Ovary (tissue), 10 donors: ENCODE results near the gene AGR3. TPM values are rescaled to one million over a fixed set of nuclear protein-coding genes. Genes with fewer than 3 reads are reported as not detected.

Source experiments
- DNase-seq, 5 donors: peaks; one replicate each; pipeline ENCODE4 v3.0.0-alpha.2; 2019 to 2020
- H3K27ac ChIP-seq, 2 donors: fragments of 200-600 bp; one replicate each; pipeline versions ENCODE4 v1.5.1 to v1.8.0; 2019 to 2022
- H3K27me3 ChIP-seq: fragments of 200-600 bp; one replicate; pipeline ENCODE4 v1.8.0; 2022
- H3K36me3 ChIP-seq: fragments of 200-600 bp; sonication (generic); one replicate; pipeline ENCODE4 v1.5.1; 2019
- H3K4me1 ChIP-seq: one replicate; pipeline ENCODE4 v1.8.1; 2013; ENCODE audit warnings: mild to moderate bottlenecking, moderate library complexity; ENCODE audit not compliant: insufficient read depth
- H3K4me3 ChIP-seq: fragments of 200-600 bp; sonication (generic); one replicate; pipeline ENCODE4 v1.5.1; 2017
- H3K9me3 ChIP-seq, 2 donors: fragments of 200-600 bp in 1 of 2; sonication (generic) in 1 of 2; one replicate each; pipeline versions ENCODE4 v1.5.1 to v1.8.1; 2013 to 2019; ENCODE audit warnings: mild to moderate bottlenecking in 1 of 2, moderate library complexity in 1 of 2
- EP300 ChIP-seq: sonication (generic); formaldehyde crosslinking; IDR thresholded peaks from one replicate; pipeline ENCODE4 v1.6.1; 2017; ENCODE audit warnings: antibody characterized with exemption
- POLR2A ChIP-seq: fragments of 450-650 bp; IDR thresholded peaks from one replicate; pipeline ENCODE4 v1.6.1; 2017; ENCODE audit warnings: antibody characterized with exemption, mild to moderate bottlenecking, moderate library complexity
- WGBS, 3 donors: extraction: QIAGEN DNeasy Blood & Tissue Kit in 1 of 3; methylation state at CpG; one replicate each; pipeline versions ENCODE4 v1.1.5 to v1.1.7; 2013 to 2017; 5-methylcytosine and 5-hydroxymethylcytosine counted together
- intact Hi-C, 4 donors: fragments of 100-400 bp; cut with DNase I; formaldehyde crosslinking; loops; one replicate each; pipeline versions ENCODE4 v1.11.0 to v1.15.1; 2022 to 2023
- long read RNA-seq, 3 donors: library from polyadenylated mRNA in 2 of 3; unstranded in 2 of 3; transcript quantifications; one replicate each; pipeline ENCODE4 v2.0.0 and lab custom pipeline, GENCODE V29; 2021 to 2026
- polyA plus RNA-seq, 2 donors: library from polyadenylated mRNA; stranded (reverse); fragments of 200-250 nt in 1 of 2; fragments of 350-450 nt in 1 of 2; fragmentation: Illumina TruSeq in 1 of 2; extraction: RNeasy Lipid Tissue Mini Kit (QIAGEN cat#74804) in 1 of 2; gene quantifications; one replicate each; pipeline ENCODE4 v1.2.3, GENCODE V29; 2013 to 2014
- total RNA-seq, 7 donors: library from RNA; depleted of rRNA in 2 of 7; stranded (reverse); fragments of >200 nt in 2 of 7; fragmentation: NEBNext Ultra II Directional in 3 of 7; extraction: Animal tissue kit (Norgen Biotek cat#: 25700) in 3 of 7; gene quantifications; one replicate each; pipeline versions ENCODE4 v1.1.0 to v1.2.4, GENCODE V29; 2016 to 2023
- TF ChIP-seq, protein P1 (sequence below), 3 donors: fragments of 450-650 bp in 2 of 3; fragments of 200-600 bp in 1 of 3; IDR thresholded peaks; one replicate each; pipeline versions ENCODE4 v1.5.1 to v1.8.0; 2016 to 2022; ENCODE audit warnings: antibody characterized with exemption in 3 of 3, mild to moderate bottlenecking in 1 of 3
- donor health status: DM: no; HTN: no; CAD: no; lungs with moderate emphysema.
- donor health status: DM: no; HTN: no; CAD: no.
- donor health status: Bipolar disorder and iron deficiency.
- donor health status: DM: yes; HTN: yes; CAD: no.
- donor health status: DM: no; HTN: no; CAD: no.
- donor health status: DM: yes; HTN: yes; CAD: no.

AGR3 gene
- 10 to 100 TPM in 1 of 7 donors, 1 to 10 TPM in 4, not detected in 2; 2.0 to 57.2 (median 2.5) TPM for total RNA-seq
- under 1 TPM in 1 of 2 donors, not detected in 1; 0.12 TPM for polyA plus RNA-seq
- long read RNA-seq, donor 1: 0 reads
- long read RNA-seq, donor 2, partial matches to known transcripts: 0 of 1 reads
- long read RNA-seq, donor 2, other reads (novel, unspliced or antisense): 0 of 1 reads
- long read RNA-seq, donor 3, partial matches to known transcripts: 0 of 1 reads
- long read RNA-seq, donor 3, other reads (novel, unspliced or antisense): 0 of 1 reads

GRCh38 chr7:16881844-16882243, at the start of gene AGR3:
AGR3 (minus strand) TSS chr7:16881983; CDS start chr7:16878618, 3,365 bp downstream.
- 92 to 96% (median 95%) methylated on average over 1 of the region's 1 CpG for WGBS, 3 donors
- DNase-seq: no peak
- TF ChIP-seq, protein P1, sequence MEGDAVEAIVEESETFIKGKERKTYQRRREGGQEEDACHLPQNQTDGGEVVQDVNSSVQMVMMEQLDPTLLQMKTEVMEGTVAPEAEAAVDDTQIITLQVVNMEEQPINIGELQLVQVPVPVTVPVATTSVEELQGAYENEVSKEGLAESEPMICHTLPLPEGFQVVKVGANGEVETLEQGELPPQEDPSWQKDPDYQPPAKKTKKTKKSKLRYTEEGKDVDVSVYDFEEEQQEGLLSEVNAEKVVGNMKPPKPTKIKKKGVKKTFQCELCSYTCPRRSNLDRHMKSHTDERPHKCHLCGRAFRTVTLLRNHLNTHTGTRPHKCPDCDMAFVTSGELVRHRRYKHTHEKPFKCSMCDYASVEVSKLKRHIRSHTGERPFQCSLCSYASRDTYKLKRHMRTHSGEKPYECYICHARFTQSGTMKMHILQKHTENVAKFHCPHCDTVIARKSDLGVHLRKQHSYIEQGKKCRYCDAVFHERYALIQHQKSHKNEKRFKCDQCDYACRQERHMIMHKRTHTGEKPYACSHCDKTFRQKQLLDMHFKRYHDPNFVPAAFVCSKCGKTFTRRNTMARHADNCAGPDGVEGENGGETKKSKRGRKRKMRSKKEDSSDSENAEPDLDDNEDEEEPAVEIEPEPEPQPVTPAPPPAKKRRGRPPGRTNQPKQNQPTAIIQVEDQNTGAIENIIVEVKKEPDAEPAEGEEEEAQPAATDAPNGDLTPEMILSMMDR (IDR thresholded peaks at IDR 0.05): no peak
- TF ChIP-seq EP300: no peak
- no peak for TF ChIP-seq POLR2A
- no peak within 1 kb of the TSS for H3K27ac ChIP-seq
- H3K4me3 ChIP-seq: no peak within 1 kb of the TSS
- H3K9me3 ChIP-seq: no peaks in the 10 kb centered on the region
- H3K4me1 ChIP-seq: no peaks in the 10 kb centered on the region
- H3K36me3 ChIP-seq: no peaks in the 10 kb centered on the region
- intact Hi-C loops: no loop called here
- no peaks in the 10 kb centered on the region for H3K27me3 ChIP-seq

DNA sequence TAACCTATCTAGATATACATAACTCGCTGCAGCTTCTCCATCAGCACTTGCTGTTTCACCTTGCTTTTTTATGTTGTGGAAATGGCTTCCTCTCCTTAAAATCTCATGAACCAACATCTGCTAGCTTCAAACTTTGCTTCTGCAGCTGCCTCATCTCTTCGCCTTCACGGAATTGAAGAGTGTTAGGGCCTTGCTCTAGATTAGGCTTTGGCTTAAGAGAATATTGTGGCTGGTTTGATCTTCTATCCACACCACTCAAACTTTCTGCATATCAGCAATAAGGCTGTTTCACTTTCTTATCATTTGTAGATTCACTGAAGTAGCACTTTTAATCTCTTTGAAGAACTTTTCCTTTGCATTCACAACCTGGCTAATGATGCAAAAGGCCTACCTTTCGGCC, 49.2 kb upstream of the AGR3 start:
- no peak for DNase-seq
- TF ChIP-seq EP300 (no peak), POLR2A (no peak)
- TF ChIP-seq, protein P1 (IDR thresholded peaks at IDR 0.05): no peak
- no peaks in the 10 kb centered on the region for H3K9me3 ChIP-seq
- no peaks in the 10 kb centered on the region for H3K27me3 ChIP-seq
- no peaks in the 10 kb centered on the region for H3K36me3 ChIP-seq
- 70 to 88% (median 84%) methylated on average over 4 of the region's 4 CpGs for WGBS, 3 donors
- intact Hi-C loops: no loop called here
- H3K27ac ChIP-seq: no peak overlapping the region
- no peak overlapping the region for H3K4me3 ChIP-seq
- H3K4me1 ChIP-seq: no peaks in the 10 kb centered on the region

DNA sequence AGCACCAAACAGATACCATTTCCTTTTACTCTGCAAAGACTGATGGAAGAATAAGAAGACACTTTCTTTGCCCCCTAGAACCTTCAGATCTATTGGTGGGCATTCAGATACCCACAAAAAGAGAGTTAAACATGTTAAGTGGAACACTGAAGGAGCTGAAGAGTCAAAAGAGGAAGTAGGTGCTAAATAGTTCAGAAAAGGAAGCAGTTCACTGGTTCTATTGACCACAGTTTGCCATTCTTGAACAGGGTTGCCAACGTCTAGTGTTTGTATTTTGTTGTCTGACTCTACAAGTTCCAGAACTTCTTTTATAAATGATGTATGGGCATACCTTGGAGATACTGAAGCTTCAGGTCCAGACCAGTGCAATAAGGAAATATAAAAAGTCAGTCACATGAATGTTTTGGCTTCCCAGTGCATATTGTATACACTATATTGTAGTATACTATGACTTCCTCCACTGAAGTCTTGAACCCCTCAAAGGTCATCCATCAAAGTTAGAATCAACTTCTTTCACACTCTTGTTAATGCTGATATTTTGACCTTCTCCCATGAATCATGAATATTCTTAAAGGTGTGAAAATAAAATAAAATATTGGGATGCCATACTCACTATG, 47.5 kb upstream of the AGR3 start:
- intact Hi-C loops: no loop called here

DNA sequence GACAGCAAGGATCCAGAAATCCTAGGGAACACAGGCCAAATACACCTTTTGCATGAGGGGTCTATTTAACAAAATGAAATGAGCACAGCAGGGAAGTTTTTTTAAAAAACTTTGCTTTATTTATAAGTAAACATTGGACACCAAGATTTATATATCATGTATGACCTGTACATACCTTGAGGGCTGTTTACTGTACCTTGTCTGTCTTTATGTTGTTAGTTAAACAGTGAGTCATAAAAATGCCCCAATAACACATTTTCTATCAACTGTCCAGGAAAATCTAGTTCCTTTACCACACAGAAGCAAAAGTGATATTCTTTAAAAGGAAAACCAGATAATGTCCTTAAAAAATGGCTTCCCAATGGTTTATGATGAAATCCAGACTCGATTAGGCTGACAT, 45.1 kb upstream of the AGR3 start:
- no peak overlapping the region for H3K27ac ChIP-seq
- TF ChIP-seq EP300: no peak
- no peak for TF ChIP-seq POLR2A
- TF ChIP-seq, protein P1 (IDR thresholded peaks at IDR 0.05): no peak
- H3K4me1 ChIP-seq: no peaks in the 10 kb centered on the region
- H3K4me3 ChIP-seq: no peak overlapping the region
- no peak for DNase-seq
- intact Hi-C loops: no loop called here
- no peaks in the 10 kb centered on the region for H3K36me3 ChIP-seq
- no peaks in the 10 kb centered on the region for H3K9me3 ChIP-seq
- no peaks in the 10 kb centered on the region for H3K27me3 ChIP-seq
- 74 to 82% (median 79%) methylated on average over 1 of the region's 1 CpG for WGBS, 3 donors

More for the DNA sequence above, 47.5 kb upstream of the AGR3 start:
- Histone ChIP-seq H3K9me3 (no peaks in the 10 kb centered on the region), H3K4me3 (no peak overlapping the region), H3K27ac (no peak overlapping the region), H3K36me3 (no peaks in the 10 kb centered on the region), H3K4me1 (no peaks in the 10 kb centered on the region), H3K27me3 (no peaks in the 10 kb centered on the region)
- 79 to 88% (median 79%) methylated on average over 1 of the region's 1 CpG for WGBS, 3 donors
- no peak for DNase-seq
- no peak for TF ChIP-seq POLR2A
- no peak for TF ChIP-seq EP300
- TF ChIP-seq, protein P1 (IDR thresholded peaks at IDR 0.05): no peak
